Fibroblast of lung (primary cell): ENCODE data around the gene TRPM6.

ENCODE experiments used
- CTCF ChIP-seq, 2 donors: IDR thresholded peaks in 1 of 2; conservative IDR thresholded peaks in 1 of 2; 1 replicate in 1 of 2; 2 replicates in 1 of 2; pipeline ENCODE4 v1.5.1; 2011 to 2012; ENCODE audit warnings: low read length in 2 of 2, control low read depth in 1 of 2, inconsistent platforms in 1 of 2, low read depth in 1 of 2, mild to moderate bottlenecking in 1 of 2
- EZH2 ChIP-seq: IDR thresholded peaks from 2 replicates; pipeline ENCODE4 v1.5.1; 2012; ENCODE audit warnings: low read length, control low read depth, mild to moderate bottlenecking; ENCODE audit errors: missing control alignments

- TF ChIP-seq EZH2, result no peak
- no peak for TF ChIP-seq CTCF (conservative IDR thresholded peaks at IDR 0.05 in 1 of 2, IDR thresholded peaks at IDR 0.05 in 1 of 2; ENCODE audit: low read depth in 1 of 2, low read length in 2 of 2)
Measured at GRCh38 chr9:74810200-74810599, 77.5 kb downstream of the TRPM6 start.
